ENCODE data around the gene TNFRSF12A. TPM values are rescaled to one million over a fixed set of nuclear protein-coding genes. Genes with fewer than 3 reads are reported as not detected.
A peak's percentile ranks its signal among the peaks of the same experiment; 100 is the strongest.

The TNFRSF12A gene
- total and polyA plus RNA-seq, 2 of the 13 experiments (the other 11 are each of a cell fraction or from before 2014, with no cell fraction given), result 61.9 to 66.0 TPM

GRCh38 chr16:3042376-3042775, 22.2 kb downstream of the TNFRSF12A start (continued):
- TF ChIP-seq LRRFIP1 (CRISPR knock-in tag; conservative IDR thresholded peaks at IDR 0.05) (no peak), SOX6 (IDR thresholded peaks at IDR 0.05) (no peak), SOX6 (CRISPR knock-in tag; IDR thresholded peaks at IDR 0.05) (peak; percentile 33; the same call in 1 of the 2 replicates), THAP9 (CRISPR knock-in tag; IDR thresholded peaks at IDR 0.05; ENCODE audit: borderline replicate concordance) (no peak), ETV6 (CRISPR knock-in tag; conservative IDR thresholded peaks at IDR 0.05) (no peak), KDM1A (CRISPR knock-in tag; IDR thresholded peaks at IDR 0.05) (0 out of 2 replicates have a peak, but pooled peaks have one; percentile 41), HNF4G (IDR thresholded peaks at IDR 0.05; ENCODE audit: borderline replicate concordance, low read depth, low read length) (no peak), HNF4G (CRISPR knock-in tag; IDR thresholded peaks at IDR 0.05; ENCODE audit: borderline replicate concordance, low read depth) (no peak), KMT2B (CRISPR knock-in tag; IDR thresholded peaks at IDR 0.05) (no peak), NR2F1 (CRISPR knock-in tag; IDR thresholded peaks at IDR 0.05) (0 out of 4 replicates have a peak, but pooled peaks of 1 of the 2 experiments have one; percentile 13), PITX1 (CRISPR knock-in tag; IDR thresholded peaks at IDR 0.05) (no peak), ZMYM3 (CRISPR knock-in tag; IDR thresholded peaks at IDR 0.05) (peak; percentile 57; the same call in 1 of the 2 replicates), NFATC3 (CRISPR knock-in tag; IDR thresholded peaks at IDR 0.05) (no peak), ZNF770 (CRISPR knock-in tag; IDR thresholded peaks at IDR 0.05) (peak; percentile 98), ZNF891 (CRISPR knock-in tag; IDR thresholded peaks at IDR 0.05) (no peak), ZNF644 (CRISPR knock-in tag; IDR thresholded peaks at IDR 0.05; ENCODE audit: low read depth) (no peak), RELA (CRISPR knock-in tag; IDR thresholded peaks at IDR 0.05) (no peak), HDAC6 (IDR thresholded peaks at IDR 0.05; ENCODE audit: low read depth, low read length) (no peak), ZNF20 (CRISPR knock-in tag; IDR thresholded peaks at IDR 0.05) (no peak), KDM3A (CRISPR knock-in tag; IDR thresholded peaks at IDR 0.05; ENCODE audit: low read depth) (no peak), MED1 (CRISPR knock-in tag; IDR thresholded peaks at IDR 0.05) (no peak)
- TF ChIP-seq, protein P1, sequence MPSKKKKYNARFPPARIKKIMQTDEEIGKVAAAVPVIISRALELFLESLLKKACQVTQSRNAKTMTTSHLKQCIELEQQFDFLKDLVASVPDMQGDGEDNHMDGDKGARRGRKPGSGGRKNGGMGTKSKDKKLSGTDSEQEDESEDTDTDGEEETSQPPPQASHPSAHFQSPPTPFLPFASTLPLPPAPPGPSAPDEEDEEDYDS (CRISPR knock-in tag; IDR thresholded peaks at IDR 0.05), result no peak
- TF ChIP-seq, protein P2, sequence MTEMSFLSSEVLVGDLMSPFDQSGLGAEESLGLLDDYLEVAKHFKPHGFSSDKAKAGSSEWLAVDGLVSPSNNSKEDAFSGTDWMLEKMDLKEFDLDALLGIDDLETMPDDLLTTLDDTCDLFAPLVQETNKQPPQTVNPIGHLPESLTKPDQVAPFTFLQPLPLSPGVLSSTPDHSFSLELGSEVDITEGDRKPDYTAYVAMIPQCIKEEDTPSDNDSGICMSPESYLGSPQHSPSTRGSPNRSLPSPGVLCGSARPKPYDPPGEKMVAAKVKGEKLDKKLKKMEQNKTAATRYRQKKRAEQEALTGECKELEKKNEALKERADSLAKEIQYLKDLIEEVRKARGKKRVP (CRISPR knock-in tag; IDR thresholded peaks at IDR 0.05), result peak in 1 of 2 experiments; percentile 69; a peak in 2 of 4 replicates

Data from HepG2 (cell line).